NCI-H187 treated with DMSO at 0.1 percent for 48 hours (cell line): ENCODE data around the gene TINAG.
"Not testable (repeated sequence)": the region's sequence is repeated elsewhere in the genome, so short reads cannot be mapped to it uniquely, and the experiment has no call there.

ENCODE experiments used
- DNase-seq: peaks from one replicate; lab custom pipeline; 2025; lab: John Stamatoyannopoulos, UW

The TINAG gene

GRCh38 chr6:54307439-54307910, 766 bp upstream of the TINAG start:
- no peak for DNase-seq

DNA sequence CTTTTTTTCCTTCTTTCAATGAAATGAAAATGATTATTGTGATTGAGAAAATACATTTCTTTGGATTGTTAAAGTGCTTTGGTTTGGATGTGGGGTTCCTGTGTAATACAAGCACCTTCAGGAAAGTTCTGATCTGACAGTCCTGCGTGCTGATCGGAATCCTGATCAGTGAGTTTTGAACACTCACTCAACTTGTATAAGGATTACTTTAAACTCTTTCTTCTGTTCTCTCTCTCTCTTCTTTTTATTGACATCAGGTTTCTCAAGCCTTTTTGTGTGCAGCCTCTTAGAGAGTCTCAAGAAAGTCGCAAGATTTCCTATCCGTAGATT, 710 bp downstream of the TINAG start:
- DNase-seq: no peak

GRCh38 chr6:54310377-54311152, 2.3 kb downstream of the TINAG start:
- no peak for DNase-seq

- no peak for DNase-seq
These were observed 7.4 kb downstream of the TINAG start for GRCh38 chr6:54315656-54316055.

- no peak for DNase-seq
These were observed 12.6 kb downstream of the TINAG start for GRCh38 chr6:54320871-54321270.

DNA sequence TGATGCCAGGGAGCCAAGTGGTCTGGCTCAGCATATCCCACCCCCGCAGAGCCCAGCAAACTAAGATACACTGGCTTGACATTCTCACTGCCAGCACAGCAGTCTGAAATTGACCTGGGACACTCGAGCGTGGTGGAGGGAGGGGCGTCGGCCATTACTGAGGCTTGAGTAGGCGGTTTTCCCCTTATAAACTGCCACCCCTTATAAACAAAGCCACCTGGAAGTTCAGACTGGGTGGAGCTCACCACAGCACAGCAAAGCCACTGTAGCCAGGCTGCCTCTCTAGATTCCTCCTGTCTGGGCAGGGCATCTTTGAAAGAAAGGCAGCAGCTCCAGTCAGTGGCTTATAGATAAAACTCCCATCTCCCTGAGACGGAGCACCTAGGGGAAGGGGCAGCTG, 19.4 kb downstream of the TINAG start:
- DNase-seq: no peak

DNA sequence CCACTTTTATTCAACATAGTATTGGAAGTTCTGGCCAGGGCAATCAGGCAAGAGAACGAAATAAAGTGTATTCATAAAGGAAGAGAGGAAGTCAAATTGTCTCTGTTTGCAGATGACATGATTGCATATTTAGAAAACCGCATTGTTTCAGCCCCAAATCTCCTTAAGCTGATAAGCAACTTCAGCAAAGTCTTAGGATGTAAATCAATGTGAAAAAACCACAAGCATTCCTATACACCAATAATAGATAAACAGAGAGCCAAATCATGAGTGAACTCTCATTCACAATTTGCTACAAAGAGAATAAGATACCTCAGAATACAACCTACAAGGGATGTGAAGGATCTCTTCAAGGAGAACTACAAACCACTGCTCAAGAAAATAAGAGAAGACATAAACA, 23.3 kb downstream of the TINAG start:
- DNase-seq: not testable (repeated sequence)

DNA sequence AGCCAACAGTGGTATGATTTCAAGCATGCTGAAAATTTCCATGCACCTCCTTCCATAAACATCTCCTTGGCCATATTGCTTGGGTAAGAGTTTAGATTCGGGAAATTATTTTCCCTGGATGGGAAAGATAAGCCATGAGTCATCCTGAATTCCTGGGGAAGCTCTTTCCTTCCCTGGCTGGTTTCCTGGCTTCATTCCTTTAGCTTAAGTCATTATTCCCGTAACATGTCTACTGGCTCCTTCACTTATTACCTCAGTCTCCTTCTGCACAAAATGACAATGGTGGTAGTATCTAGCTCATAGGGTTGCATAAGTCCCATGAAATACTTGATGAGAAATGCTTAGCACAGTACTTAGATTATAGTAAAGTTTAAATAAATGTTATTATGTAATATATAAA, 27.6 kb downstream of the TINAG start:
- DNase-seq: no peak

DNA sequence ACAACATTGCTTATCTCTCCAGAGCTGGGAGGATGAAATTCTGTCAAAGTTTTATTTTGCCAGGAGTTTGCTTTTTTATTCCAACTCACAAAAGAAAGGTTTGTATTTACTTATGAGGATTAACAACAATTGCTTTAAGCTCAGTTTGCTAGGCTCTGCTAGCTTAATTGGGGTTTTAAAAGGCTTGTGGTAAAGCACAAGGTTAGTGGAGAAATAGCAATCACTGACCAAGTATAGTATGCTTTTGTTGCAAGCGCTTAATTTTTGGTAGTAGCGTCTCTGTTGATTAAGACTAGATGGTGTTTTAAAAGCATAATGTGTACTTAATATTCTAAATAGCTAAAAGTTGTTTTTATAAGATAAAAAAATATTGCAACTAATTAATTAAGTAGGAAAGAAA, 45.7 kb downstream of the TINAG start:
- DNase-seq: no peak

- no peak for DNase-seq
These were observed 46.4 kb downstream of the TINAG start for GRCh38 chr6:54354608-54355007.

DNA sequence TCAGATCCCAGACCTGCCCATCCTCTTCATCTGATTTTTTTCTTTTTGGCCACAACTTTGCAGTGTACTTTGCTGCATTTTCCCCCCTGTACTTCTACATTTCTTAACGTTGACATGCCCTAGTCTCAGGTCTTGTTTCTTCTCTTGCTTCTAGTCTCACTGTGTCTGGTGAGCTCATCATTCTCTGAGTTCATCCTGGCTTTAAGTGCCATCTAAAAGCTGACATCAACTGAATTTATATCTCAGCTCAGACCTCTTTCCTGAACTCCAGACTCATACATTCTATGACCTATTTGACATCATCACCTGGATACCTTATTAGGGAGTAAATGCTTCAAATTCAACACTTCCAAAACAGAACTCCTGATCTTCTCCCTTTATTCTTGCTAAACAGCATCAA, 48.9 kb downstream of the TINAG start:
- no peak for DNase-seq

- DNase-seq: no peak
These were observed 52.9 kb downstream of the TINAG start for GRCh38 chr6:54361188-54361587.

- DNase-seq: no peak
These were observed 53.5 kb downstream of the TINAG start for GRCh38 chr6:54361734-54362133.

DNA sequence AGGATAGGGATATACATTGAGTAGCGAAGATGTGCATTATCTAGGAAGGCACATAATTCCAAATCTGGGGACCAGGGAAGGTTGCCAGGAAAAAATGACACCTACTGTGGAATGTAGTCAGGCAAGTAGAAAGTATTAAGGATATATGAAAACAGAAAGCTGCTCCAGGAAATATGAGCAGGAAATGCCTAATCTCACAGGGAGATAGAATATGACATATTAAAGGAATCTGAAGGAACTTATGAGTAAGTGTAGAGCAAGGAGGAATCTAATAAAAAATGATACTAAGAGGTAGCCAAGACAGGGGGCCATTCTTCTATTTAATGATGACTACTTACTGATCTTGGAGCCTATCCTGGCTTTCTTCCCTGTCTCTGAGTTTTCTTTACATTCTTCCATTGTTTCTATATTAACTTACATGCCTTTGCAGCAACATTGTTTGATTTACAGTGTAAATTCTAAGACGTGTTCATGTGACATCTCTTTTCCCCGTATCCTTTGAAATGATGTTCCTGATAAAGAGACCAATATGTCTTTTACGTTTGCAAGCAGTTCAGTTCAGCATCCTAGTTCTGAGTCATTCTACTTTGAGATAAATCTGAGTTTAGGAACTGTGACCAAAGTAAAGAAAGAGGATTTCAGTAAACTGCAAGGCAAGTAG, 58.6 kb downstream of the TINAG start:
- no peak for DNase-seq

GRCh38 chr6:54377776-54378175, 69.5 kb downstream of the TINAG start:
- DNase-seq: no peak

DNA sequence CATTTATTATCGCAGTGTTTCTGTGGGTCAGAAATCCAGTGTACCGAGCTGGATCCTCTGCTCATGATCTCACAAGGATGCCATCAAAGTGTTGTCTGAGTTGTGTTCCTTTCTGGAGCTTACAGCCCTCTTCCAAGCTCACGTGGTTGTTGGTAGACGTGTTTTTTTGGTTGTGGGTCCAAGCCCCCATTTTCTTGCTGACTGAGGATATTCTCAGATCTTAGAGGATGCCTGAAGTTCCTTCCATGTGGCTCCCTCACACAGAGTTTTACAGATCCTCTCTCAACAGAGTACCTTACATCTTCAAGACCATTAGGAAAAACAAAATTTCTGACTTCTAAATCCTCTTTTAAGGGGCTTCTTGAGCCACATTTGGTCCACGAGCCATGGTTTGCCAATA, 78.1 kb downstream of the TINAG start:
- DNase-seq: no peak

GRCh38 chr6:54390362-54390761, 82.1 kb downstream of the TINAG start:
- DNase-seq: no peak

- DNase-seq: no peak
These were observed 83.3 kb downstream of the TINAG start for GRCh38 chr6:54391577-54391976.

DNA sequence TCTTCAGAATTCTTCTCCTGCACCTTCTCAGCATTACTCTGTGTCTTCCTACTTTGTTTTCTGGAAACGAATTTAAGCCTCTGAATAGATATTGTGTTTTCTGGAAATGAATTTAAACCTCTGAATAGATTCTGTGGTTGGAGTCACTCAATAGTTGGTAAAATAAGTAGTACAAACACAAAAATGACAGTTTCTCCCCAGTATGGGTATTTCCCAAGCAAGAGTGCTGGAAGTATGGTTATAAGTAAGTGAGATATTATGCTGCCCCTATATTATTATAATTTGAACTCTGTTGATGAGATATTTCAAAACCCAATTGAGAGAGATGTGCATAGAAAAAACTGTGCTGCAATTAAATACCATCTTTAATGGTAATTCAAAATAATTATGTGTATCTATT, 94.9 kb downstream of the TINAG start:
- no peak for DNase-seq

- DNase-seq: no peak
These were observed 96.5 kb downstream of the TINAG start for GRCh38 chr6:54404791-54405190.

- DNase-seq: no peak
These were observed 103.5 kb downstream of the TINAG start for GRCh38 chr6:54411767-54412166.

- no peak for DNase-seq
These were observed 107.3 kb downstream of the TINAG start for GRCh38 chr6:54415517-54415916.

DNA sequence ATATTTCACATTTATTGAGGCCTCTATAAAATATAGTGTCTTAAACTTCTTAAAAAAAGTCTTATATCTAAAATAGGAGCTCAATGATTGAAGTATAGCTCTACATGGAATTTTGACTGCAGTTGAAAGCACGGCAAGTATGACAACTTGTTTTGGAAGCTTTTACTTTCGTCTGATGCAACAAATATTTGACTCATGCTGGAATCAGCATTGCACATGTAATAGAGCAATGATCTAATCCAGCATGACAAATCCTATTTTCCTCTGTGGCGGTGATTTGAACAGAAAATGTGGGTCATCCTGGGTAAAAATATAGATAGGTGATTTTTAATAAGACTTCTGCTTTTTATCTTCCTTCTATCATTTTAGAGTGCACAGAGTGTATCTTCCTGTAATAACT, 111.6 kb downstream of the TINAG start:
- no peak for DNase-seq

DNA sequence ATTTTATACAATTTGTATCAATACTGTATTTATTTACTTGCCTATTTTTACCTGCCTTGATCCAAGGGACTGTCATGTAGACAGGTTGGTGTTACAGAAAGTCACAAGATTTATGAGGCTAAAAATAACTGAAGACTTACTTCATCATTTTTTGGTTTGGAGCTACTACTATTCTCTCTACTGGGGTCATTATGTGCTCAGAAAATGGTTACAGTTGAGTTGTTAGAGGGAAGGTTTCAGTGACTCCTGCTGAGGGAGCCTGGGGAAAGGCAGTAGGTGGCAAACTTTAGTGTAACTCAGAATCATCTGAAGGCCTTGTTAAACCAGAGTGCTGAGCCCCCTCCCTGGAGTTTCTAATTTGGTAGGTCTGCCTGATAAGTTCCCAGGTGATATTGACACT, 118.8 kb downstream of the TINAG start:
- DNase-seq: no peak
